Loucy (cell line): ENCODE results near the gene PSME3.

Experiments used
- EZH2phosphoT487 ChIP-seq: fragments of 200-600 bp; IDR thresholded peaks from 2 replicates; pipeline ENCODE4 v1.6.1; 2018; ENCODE audit warnings: antibody characterized with exemption, mild to moderate bottlenecking, moderate library complexity, borderline replicate concordance
- TF ChIP-seq, protein P1 (sequence below): fragments of 200-600 bp; sonication (generic); conservative IDR thresholded peaks from 2 replicates; pipeline ENCODE4 v1.5.1; 2014; ENCODE audit warnings: mild to moderate bottlenecking, antibody characterized with exemption, low read length

DNA sequence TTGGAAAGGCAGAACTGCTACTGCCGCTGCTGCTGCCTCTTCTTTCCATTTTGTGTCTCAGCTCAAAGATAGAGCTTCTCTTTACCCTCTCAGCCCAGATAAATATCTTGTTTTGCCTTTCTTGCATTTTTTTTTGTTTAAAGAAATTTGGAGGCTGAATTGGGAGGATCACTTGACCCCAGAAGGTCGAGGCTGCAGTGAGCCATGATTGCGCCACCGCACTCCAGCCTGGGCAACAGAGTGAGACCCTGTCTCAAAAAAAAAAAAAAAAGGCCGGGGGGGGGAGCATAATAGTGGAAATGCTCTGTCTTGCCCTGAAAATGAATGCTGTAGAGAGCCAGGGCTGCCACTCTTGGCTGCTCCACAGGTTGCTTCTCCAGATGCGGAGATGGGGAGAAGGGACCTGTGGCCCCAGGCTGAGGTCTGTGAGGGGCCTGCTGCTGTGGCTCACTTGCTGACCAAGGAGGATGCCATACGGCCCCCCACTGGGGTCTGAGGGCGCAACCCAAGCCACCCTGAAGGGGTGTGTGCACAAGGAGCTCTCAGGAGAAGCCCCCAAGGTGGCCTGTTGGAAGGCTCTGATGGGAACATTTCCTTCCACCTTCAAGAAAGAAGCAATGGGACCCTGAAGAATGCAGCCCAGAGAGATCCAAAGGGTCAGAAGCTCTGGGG lies 45.9 kb downstream of the PSME3 start:
- TF ChIP-seq, protein P1, sequence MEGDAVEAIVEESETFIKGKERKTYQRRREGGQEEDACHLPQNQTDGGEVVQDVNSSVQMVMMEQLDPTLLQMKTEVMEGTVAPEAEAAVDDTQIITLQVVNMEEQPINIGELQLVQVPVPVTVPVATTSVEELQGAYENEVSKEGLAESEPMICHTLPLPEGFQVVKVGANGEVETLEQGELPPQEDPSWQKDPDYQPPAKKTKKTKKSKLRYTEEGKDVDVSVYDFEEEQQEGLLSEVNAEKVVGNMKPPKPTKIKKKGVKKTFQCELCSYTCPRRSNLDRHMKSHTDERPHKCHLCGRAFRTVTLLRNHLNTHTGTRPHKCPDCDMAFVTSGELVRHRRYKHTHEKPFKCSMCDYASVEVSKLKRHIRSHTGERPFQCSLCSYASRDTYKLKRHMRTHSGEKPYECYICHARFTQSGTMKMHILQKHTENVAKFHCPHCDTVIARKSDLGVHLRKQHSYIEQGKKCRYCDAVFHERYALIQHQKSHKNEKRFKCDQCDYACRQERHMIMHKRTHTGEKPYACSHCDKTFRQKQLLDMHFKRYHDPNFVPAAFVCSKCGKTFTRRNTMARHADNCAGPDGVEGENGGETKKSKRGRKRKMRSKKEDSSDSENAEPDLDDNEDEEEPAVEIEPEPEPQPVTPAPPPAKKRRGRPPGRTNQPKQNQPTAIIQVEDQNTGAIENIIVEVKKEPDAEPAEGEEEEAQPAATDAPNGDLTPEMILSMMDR = no peak
- no peak for TF ChIP-seq EZH2phosphoT487
